ENCODE data around the gene MEGF6.
"Not testable (repeated sequence)": the region's sequence is repeated elsewhere in the genome, so short reads cannot be mapped to it uniquely, and the experiment has no call there.

Gene MEGF6

DNA sequence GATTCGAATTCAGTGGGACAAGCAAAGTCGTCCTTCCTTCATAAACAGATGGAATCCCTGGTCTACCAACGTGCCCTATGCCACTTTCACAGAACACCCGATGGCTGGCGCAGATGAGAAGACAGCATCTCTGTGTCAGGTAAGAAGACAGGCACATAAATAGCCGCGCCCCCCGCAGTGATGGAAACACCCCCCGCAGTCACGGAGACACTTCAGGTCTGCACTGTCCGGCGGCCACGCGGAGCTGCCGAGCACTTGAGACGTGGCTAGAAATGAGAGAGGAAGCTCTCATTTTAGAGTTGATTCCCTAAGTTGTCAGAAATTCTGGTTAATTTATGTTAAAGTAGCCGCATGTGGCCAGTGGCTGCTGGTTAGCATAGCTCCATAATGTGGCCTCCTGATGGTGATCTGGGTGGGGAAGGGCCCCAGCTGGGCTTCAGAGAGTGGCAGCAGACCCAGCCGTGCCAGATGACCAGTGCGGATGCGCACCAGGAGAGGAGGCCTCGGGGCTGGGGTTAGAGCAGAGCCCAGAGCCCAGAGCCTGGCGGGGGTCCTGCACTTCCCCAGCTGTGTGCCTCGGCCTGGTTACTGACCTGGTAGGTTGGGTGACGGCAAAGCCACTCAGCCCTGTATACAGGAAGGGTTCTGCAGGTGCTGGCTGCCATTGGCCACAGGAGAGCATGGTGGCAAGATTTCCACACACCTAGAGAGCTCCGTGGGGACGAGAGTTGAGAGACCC, 16.4 kb upstream of the MEGF6 start:
- no peak for DNase-seq (ENCODE audit: low read depth)

DNA sequence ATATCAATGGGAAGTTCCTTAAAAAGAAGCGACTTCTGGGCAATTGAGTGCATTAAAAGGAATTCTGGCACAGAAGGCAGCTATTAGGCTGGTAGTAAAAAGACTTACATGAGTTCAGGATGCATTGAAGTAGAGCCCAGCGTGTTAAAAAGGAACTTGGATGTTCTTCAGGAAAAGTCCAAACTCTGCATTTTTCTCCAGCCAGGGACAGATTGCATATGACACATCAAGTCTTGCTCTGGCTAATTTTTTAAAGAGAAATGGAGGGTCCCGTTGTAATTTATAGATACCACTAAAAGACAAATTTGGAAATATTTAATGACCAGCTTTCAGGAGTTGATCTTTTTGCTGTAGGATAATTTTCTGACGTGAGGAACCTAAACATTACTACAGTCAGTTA, 14.7 kb upstream of the MEGF6 start:
- DNase-seq (ENCODE audit: low read depth) = no peak

DNA sequence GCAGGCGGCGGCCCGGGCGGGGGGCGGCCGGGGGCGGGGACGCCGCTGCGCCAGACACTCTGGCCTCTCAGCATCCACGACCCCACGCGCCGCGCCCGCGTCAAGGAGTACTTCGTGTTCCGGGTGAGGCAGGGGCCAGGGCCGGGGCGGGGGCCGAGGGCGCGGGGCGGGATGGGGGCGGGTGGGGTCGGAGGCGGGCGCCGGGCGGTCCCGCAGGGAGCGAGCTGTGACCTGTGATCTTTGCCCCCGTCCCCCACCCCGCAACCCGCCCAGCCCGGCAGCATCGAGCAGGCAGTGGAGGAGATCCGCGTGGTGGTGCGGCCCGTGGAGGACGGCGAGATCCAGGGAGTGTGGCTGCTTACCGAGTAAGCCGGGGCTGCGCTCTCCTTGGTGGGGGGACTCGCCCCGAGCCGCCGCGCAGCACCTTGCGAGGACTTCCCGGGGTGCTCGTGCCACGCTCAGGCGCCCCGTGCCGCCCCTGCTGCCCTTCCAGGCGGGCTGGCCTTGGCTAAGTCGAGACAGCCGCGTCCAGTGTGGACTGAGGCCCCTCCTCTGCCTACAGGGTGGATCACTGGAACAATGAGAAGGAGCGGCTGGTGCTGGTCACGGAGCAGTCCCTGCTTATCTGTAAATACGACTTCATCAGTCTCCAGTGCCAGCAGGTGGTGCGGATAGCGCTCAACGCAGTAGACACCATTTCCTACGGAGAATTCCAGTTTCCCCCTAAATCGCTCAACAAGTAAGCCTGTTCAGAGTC, 14.0 kb upstream of the MEGF6 start:
- no peak for DNase-seq (ENCODE audit: low read depth)

DNA sequence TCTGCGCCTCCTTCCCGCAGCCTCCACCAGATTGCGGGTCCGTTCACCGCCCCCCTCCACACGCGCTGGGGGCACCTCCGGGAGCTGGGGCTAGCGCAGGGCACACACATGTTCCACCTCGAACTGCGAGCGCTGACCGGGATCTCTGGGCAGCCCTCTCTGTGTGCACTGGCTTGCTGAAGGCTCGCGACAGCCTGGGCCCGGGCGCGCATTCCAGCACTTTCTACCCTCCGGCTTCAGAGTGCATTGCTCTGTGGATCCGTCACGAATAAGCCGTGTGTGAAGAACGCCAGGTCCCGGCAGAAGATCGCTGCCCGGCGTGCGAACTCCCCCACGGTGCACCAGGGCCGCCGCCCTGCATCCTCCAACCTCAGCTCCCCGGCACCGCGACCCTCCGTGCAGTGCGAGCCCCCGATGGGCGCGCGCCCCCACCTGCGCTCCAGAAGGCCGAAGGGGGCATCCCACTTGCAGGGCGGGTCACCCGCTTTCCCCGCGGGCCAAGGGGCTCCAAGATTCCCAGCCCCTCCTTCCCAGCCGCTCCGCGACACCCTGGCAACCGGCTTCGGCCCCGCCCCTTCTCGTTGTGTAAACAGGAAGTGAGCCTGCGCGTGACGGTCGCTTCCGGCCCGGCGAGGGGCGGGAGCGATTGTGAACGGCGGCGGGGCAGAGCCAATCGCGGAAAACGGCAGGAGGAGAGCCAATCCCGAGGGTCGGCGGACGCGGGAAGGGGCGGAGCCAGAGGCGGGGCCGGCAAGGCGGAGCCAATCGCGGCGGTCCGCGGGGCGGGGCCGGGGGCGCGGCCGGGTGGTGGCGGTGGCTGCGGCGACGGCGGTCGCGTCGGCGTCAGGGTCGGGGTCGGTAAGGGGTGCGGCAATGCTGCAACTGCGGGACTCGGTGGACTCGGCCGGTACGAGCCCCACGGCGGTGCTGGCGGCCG, 13.2 kb upstream of the MEGF6 start, which contains the start of gene TPRG1L:
Gene TPRG1L, plus strand, starts transcription at position 816 of the 937 bp plus-strand sequence. Its CDS starts 58 bp downstream, at position 874.
- DNase-seq (ENCODE audit: low read depth) = peak; percentile 97

DNA sequence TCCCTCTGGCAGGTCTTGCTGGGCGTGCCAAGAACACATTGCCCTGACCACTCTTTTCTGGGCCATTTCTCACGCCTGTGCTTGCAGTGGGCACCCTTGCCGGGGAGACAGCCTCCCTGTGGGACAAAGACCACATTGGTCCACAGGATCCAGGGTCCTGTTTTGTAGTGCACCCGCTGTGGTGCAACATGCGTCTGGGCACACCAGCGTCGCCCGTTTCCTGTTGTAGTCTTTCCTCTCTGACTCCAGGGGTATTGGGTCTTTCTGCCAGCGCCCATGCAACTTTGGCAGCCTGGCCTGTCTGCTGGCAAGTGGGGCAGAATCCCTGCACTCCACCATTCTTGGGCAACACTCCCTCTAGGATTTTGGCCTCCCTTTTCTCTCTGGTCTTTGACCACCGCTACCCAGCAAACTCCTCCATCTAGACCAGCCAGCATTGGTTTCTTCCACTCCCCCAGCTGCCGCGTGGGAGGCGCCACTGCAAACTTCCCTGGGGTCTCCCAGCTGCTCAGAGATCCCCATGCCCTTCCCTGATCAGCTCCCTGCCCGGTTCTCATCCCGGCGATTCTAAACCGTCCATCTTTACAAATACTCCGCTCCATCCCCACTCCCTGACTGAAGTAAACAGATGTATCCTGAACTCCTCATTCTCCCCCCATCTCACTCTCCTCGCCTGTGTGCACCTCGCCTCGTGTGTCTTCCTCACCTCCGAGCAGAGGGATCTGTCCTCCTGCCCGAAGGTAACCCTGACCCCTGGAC, 12.3 kb upstream of the MEGF6 start:
- DNase-seq (ENCODE audit: low read depth) = no peak

DNA sequence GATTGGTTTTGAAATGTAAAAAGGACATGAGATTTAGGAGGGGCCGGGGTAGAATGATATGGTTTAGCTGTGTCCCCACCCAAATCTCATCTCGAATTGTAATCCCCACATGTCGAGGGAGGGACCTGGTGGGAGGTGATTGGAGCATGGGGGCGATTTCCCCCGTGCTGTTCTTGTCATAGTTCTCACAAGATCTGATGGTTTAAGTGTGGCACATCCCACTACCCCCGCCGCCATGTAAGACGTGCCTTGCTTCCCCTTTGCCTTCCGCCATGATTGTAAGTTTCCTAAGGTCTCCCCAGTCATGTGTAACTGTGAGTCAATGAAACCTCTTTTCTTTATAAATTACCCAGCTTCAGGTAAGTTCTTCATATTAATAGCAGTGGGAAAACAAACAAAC, 10.8 kb upstream of the MEGF6 start:
- DNase-seq (ENCODE audit: low read depth) = not testable (repeated sequence)

DNA sequence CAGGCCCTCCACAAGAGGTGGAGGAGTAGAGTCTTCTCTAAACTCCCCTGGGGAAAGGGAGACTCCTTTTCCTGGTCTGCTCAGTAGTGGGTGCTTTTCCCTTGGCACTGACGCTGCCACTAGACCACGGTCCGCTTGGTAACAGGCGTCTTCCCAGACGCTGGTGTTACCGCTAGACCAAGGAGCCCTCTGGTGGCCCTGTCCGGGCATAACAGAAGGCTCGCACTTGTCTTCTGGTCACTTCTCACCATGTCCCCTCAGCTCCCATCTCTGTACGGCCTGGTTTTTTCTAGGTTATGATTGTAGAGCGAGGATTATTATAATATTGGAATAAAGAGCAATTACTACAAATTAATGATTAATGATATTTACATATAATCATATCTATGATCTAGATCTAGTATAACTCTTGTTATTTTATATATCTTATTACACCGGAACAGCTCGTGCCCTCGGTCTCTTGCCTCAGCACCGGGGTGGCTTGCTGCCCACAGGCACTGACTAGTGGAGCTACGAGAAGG, 9.9 kb upstream of the MEGF6 start:
- DNase-seq (ENCODE audit: low read depth) = not testable (repeated sequence)

DNA sequence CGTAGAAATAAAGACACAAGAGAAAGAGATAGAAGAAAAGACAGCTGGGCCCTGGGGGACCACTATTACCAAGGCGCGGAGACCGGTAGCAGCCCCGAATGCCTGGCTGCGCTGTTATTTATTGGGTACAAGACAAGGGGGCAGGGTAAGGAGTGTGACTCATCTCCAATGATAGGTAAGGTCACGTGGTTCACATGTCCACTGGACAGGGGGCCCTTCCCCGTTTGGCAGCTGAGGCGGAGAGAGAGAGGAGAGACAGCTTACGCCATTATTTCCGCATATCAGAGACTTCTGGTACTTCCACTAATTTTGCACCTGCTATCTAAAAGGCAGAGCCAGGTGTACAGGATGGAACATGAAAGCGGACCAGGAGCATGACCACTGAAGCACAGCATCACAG, 9.4 kb upstream of the MEGF6 start:
- no peak for DNase-seq (ENCODE audit: low read depth)

DNA sequence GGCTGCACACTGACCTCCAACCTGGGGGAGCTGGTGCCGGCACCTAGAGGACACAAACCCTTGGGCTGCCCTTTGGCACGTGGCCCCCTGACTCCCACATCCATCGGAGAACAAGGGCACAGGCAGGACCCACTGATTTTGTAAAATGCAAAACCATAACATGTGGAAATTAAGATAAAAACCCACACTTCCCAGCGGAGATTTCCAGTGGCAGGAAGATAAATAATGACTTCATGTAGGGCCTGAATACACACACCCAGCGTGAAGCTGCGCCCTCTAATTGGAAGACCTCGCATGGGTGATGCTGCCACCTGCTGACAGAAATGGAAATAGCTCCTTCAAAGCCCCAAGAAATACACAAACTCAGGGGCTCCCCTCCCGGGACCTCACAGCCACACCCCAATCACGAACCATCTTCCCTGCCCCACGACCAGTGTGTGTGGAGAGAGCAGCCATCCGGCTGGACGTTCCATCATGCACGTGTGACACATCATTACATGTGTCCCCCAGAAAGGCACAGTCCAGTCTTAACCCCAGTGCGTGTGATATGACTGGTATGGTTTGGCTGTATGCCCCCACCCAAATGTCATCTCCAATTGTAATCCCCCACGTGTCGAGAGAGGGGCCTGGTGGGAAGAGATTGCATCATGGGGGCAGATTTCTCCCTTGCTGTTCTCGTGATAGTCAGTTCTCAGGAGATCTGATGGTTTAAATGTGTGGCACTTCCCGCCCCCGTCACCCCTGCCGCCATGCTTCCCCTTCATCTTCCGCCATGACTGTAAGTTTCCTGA, 7.8 kb upstream of the MEGF6 start:
- peak; percentile 62 for DNase-seq (ENCODE audit: low read depth)

DNA sequence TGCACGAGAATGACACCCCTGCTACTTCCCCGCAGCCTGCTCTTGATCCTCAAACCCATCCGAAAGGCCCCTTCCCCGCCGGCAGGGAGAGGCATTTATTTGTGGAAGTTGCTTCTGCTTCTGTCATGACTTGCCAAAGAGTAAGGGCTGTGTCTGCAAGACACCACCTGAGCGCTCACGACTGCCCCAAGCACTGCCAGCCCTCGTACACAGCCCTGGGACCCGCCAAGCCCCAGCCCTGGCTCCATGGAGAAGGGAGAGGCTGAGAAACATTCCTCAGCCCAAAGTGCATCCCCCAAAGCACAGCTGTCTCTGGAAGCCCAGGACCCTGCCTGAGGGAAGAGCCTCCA, 7.2 kb upstream of the MEGF6 start:
- DNase-seq (ENCODE audit: low read depth) = no peak

DNA sequence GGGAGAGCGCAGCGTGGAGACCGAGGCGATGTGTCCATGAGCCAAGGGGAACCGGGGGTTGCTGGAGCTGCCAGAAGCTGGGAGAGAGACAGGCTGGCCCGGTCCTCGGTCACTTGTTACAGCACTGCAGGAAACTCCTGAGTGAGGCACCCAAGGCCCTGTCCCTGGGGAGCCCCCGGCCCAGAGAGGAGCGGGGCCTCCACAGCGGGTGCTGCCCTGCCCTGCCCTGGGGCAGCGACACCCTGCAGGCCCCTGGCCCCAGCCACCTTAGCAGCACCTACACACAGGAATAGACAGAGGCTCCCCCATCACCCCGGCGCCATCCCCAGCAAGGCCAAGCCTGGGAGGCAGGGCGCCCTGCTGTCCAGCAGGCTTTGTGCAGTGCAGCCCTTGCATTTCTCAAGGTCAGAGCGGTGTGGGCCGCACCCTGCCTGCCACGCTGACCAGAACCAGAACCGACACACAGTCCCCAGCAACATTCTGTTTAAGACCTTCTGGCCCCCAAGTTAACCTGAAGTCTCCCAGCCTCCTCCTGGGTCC, 6.6 kb upstream of the MEGF6 start:
- DNase-seq (ENCODE audit: low read depth) = no peak

DNA sequence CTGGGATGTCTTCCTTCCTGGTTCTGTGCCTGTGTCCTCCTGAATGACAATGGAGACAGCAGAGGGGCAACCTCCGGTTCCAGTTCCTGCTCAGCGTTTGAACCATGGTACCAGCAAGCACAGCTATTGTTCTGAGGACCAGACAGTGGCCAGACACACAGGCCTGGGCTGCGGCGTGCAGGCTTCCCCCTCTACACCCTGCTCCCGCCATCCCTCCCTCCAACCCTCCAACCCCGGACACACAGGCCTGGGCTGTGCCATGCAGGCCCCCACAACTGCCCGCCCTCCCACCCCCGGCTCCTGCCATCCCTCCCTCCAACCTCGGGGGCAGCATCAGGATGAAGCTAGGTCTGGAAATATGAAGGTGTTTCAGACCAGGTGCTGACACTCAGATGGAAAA, 5.6 kb upstream of the MEGF6 start:
- DNase-seq (ENCODE audit: low read depth) = no peak

DNA sequence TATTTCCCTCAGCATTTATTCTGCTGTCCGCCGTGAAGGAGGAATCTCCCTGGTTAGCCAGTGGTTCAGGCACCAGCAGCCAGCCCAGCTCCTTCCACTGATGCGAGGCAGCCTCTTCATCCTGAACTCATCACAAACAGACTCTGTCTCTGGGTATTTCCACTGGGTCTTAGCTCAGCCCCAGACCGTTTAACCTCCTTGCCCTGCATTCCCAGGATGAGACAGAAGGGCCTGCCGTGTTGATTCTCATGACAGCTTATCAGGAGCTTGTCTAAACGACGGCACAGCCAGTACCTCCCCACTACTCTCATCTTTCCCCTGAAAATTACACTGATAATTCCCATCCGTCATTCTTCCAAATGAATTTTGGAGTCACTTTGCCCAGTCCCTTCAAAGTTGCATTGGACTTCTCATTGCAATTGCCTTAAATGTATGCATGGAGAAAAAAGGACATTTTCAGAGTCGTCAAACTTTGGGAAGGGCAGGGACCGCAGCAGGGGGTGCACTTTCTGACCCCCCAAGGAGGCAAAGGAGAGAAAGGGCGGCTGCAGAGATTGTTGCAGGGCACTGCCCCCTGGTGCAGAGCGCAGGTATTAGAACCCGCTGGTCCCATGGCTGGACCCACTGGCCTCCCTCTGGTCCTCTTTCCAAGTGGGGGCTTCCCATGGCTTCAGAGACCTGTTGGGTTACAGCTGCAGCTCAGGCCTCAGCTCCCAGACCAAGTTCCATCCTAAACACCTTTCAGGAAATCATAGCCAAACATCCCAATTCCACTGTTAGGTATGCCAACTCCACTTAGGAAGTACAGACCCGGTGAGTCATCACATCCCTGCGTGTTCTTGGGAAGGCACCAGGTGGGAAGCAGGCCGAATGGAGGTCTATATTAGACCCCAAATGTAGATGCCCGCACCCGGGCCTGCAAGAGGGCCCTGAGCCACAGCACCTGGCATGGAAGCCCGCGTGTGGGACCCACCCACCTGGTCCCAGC, 3.7 kb upstream of the MEGF6 start:
- DNase-seq (ENCODE audit: low read depth) = no peak

DNA sequence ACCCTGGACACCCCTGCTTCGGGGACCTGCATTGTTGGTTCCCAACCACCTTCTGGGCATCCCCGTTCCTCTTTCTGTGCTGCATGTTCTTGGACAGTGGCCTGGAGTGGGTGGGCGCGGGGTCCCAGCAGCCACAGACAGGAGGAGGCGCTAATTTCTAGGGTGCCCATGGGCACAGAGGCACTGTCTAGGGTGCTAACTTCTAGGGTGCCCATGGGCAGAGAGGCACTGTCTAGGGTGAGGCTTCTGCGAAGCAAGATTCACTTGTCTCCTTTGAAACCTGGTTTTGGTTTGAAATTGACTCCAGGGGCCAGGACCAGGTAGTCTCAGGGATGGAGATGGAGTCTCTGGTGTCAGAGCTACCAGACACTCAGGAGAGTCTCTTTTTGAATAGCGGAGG, 815 bp upstream of the MEGF6 start:
- no peak for DNase-seq (ENCODE audit: low read depth)

DNA sequence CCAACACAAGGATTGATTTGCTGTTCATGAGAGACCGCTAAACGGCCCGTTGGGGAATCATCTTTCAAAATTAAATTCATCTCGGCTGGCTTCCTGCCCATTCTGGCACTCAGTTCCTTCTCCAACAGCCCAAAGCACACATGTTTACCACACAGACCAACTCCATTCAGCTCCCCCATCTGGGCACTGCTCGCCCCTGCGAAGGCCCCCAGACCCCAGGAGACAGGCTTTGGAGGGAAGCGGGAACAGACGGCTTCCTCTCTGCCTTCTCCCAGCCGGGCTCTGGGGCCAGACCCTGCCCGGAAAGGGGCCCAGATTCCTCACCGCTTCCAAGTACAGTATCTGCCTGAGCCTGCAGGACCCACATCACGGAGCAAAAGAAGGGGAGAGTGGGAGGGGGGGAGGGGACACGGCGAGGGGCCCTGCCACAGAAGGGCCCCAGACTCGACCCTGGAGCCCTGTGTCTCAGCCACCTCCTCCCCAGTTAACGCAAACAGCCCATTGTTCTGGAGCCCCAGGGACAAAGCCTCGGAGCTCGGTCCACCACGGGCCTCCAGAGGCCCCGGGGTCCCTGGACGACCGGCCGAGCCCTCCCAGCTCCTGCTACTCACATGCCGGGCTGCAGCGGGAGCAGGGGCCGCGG, 660 bp downstream of the MEGF6 start:
- no peak for DNase-seq (ENCODE audit: low read depth)

DNA sequence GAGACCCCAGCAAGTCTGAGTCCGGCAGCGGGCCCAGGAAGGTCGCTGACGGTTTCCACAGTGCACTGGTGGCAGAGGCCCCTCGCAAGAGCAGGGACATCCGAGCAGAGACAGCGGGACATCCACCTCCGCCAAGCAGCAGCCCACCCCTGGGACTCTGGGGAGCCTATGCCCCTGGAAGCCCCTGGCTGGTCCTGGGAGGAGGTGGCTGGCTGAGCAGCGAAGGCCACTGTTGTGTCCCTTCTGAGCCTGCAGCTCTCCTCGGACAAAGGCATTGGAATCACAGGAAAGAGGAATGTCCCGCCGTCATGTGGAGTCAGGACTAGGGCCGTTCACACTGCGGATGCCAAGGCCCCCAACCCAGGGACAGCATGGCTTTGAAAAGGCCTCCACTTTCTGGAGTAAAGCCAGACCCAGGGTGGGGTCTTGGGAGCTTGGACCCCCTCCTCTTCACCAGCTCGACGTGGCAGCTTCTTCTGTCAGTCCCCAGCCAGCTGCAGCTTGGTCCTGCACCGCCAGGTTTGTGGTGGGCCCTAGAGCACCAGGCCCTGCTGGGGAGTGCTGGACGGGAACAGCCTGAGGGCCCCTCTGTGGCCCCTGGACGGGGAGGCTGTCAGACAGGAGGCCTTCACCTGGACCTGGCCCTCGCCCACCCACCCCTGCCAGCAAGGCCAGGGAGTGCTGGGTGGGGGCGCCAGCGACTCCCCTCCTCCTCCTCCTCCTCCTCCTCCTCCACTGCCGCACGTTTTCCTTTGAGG, 1.4 kb downstream of the MEGF6 start:
- DNase-seq (ENCODE audit: low read depth) = no peak

DNA sequence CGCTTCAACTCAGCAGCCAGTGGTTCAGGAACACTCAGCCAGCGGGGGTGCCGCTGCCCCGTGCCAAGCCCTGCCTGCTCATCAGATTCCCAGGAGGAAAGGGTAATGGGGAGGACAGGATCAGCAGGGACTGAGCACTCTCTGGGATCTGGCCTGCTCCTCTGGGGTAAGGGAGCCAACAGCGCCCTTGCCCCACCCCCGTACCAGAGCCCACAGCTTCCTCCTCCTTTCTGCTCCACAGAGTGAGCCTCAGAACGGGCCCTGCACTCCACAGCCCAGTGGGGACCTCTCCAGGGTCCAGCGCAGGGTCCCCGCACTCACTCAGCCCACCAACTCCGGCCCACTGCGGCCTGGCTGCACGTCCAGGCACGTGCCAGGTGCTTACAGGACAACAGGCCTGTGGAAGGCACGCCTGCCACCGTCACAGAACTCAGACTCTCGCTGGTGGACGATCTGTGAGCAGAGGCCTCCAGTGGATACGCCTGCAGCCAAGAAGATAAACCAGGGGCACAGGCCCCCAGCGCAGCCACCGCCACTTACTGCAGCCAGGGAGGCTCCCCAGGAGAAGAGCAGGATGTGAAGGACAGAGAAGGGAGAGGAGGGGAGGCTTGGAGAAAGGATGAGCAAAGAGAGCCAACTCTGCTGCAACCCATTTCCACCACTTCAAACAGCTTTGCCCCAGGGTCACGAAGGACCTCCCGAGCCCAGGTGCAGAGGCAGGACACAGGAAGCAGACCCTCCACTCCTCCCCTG, 2.1 kb downstream of the MEGF6 start:
- no peak for DNase-seq (ENCODE audit: low read depth)
